Measurements from ENCODE around the gene MAPKAP1. TPM values are rescaled to one million over a fixed set of nuclear protein-coding genes. Genes with fewer than 3 reads are reported as not detected.

The MAPKAP1 gene
- total RNA-seq, 4 donors from 2014 or later: 54.1 to 195 (median 61.9) TPM

GRCh38 chr9:125655066-125655633 lies 51.9 kb downstream of the MAPKAP1 start:
- TF ChIP-seq, protein P1, sequence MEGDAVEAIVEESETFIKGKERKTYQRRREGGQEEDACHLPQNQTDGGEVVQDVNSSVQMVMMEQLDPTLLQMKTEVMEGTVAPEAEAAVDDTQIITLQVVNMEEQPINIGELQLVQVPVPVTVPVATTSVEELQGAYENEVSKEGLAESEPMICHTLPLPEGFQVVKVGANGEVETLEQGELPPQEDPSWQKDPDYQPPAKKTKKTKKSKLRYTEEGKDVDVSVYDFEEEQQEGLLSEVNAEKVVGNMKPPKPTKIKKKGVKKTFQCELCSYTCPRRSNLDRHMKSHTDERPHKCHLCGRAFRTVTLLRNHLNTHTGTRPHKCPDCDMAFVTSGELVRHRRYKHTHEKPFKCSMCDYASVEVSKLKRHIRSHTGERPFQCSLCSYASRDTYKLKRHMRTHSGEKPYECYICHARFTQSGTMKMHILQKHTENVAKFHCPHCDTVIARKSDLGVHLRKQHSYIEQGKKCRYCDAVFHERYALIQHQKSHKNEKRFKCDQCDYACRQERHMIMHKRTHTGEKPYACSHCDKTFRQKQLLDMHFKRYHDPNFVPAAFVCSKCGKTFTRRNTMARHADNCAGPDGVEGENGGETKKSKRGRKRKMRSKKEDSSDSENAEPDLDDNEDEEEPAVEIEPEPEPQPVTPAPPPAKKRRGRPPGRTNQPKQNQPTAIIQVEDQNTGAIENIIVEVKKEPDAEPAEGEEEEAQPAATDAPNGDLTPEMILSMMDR (IDR thresholded peaks at IDR 0.05): no peak
- TF ChIP-seq POLR2A (IDR thresholded peaks at IDR 0.05): no peak
- Histone ChIP-seq H3K4me1 (no peaks in the 10 kb centered on the region), H3K36me3 (no peaks in the 10 kb centered on the region), H3K4me3 (no peak overlapping the region), H3K27me3 (no peaks in the 10 kb centered on the region), H3K9me3 (no peaks in the 10 kb centered on the region), H3K27ac (no peak overlapping the region)
- DNase-seq: no peak
- intact Hi-C loops (cut with DNase I; ENCODE audit: low total_unique reads): no loop called here

- Histone ChIP-seq H3K4me3 (no peak overlapping the region), H3K27me3 (no peaks in the 10 kb centered on the region), H3K9me3 (no peaks in the 10 kb centered on the region), H3K36me3 (no peaks in the 10 kb centered on the region), H3K27ac (no peak overlapping the region), H3K4me1 (no peaks in the 10 kb centered on the region)
- TF ChIP-seq, protein P1 (IDR thresholded peaks at IDR 0.05): no peak
- no peak for TF ChIP-seq POLR2A (IDR thresholded peaks at IDR 0.05)
- intact Hi-C loops (cut with DNase I; ENCODE audit: low total_unique reads): no loop called here
- no peak for DNase-seq
Measured at GRCh38 chr9:125654121-125654520, 52.9 kb downstream of the MAPKAP1 start.

DNA sequence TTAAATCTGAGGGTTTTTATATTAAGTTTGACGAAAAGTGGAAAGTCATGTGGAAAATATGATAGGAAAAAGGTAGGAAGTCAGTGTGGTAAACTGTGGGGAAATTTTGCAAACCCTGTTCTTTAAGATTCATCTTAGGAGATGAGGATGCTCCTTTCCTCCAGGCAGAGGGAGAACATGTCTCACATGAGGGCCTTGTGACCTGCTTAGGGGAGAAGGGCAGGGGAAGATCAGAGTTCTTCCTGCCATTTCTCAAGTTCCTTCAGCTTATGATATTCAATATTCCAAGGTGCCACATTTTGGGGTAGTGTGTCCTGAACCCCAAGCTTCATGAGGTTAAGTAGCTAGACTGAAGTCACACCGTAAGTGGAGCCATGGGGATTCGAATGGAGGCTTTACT lies 53.7 kb downstream of the MAPKAP1 start:
- no peak overlapping the region for H3K27ac ChIP-seq
- DNase-seq: no peak
- intact Hi-C loops (cut with DNase I; ENCODE audit: low total_unique reads): no loop called here
- H3K27me3 ChIP-seq: no peaks in the 10 kb centered on the region
- TF ChIP-seq, protein P1 (IDR thresholded peaks at IDR 0.05): no peak
- TF ChIP-seq POLR2A (IDR thresholded peaks at IDR 0.05): no peak
- H3K4me3 ChIP-seq: no peak overlapping the region
- no peaks in the 10 kb centered on the region for H3K4me1 ChIP-seq
- no peaks in the 10 kb centered on the region for H3K9me3 ChIP-seq
- H3K36me3 ChIP-seq: no peaks in the 10 kb centered on the region

DNA sequence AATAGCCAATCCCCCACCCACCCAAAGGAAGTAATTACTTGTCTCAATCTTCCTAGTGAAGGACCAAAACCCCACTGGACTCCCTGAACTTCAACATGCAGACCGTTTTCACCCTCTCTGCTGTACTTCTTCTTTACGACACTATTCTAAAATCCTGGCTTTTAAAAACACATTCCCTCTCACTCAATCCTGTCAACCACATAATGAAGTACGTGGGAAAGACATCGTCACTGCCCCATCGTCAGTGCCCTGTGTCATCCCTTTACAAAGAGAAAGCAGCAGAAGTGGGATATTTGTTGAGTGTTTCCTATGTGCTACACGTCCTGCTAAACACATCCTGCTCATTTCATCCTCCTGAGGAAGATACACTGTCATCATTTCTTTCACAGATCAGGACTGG lies 54.2 kb downstream of the MAPKAP1 start:
- Histone ChIP-seq H3K27ac (no peak overlapping the region), H3K4me3 (no peak overlapping the region), H3K27me3 (no peaks in the 10 kb centered on the region), H3K4me1 (no peaks in the 10 kb centered on the region), H3K9me3 (no peaks in the 10 kb centered on the region), H3K36me3 (no peaks in the 10 kb centered on the region)
- DNase-seq: no peak
- TF ChIP-seq POLR2A (IDR thresholded peaks at IDR 0.05): no peak
- TF ChIP-seq, protein P1 (IDR thresholded peaks at IDR 0.05): no peak
- intact Hi-C loops (cut with DNase I; ENCODE audit: low total_unique reads): no loop called here

- DNase-seq: no peak
- Histone ChIP-seq H3K27ac (no peak overlapping the region), H3K4me3 (no peak overlapping the region), H3K27me3 (no peaks in the 10 kb centered on the region), H3K9me3 (no peaks in the 10 kb centered on the region), H3K36me3 (no peaks in the 10 kb centered on the region), H3K4me1 (peaks cover 0 to under 1% of the 10 kb centered on the region in 2 donors)
- TF ChIP-seq POLR2A (IDR thresholded peaks at IDR 0.05): no peak
- TF ChIP-seq, protein P1 (IDR thresholded peaks at IDR 0.05): no peak
- intact Hi-C loops (cut with DNase I; ENCODE audit: low total_unique reads): no loop called here
Measured at GRCh38 chr9:125652233-125652594, 54.8 kb downstream of the MAPKAP1 start.
